ENCODE results near the gene ABHD2. TPM values are rescaled to one million over a fixed set of nuclear protein-coding genes. Genes with fewer than 3 reads are reported as not detected.

ABHD2 gene
- total and polyA plus RNA-seq, 2 experiments from 2014 or later: 5.2 to 15.2 TPM

DNA sequence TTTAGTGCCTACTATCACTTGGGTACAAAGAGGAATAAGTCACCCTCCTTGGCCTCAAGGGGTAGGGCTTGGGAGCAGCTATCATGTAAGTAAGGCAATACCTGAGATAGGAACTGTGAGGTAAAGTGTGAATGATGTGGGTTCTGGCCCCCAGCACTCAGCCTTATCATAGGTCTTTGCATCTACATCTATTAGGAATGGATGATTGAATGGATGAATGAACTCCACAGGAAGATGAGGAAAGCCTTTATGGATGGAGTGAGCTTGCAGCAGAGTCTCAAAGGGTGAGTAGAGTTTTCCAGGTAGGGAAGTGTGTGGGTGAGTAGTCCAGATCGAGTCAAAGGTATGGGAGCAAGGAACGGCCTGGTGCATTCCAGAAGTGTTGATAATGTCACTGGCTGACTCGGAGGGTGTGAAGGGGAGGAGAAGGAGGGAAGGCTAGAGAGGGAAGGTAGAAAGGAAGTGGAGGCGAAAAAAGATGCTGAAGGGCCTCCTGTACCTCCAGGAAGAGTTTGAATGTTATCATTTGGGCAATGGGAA lies 13.1 kb upstream of the ABHD2 start (continued):
- TF ChIP-seq ZNF462 (CRISPR knock-in tag; IDR thresholded peaks at IDR 0.05) (no peak), ZNF331 (CRISPR knock-in tag; IDR thresholded peaks at IDR 0.05; ENCODE audit: low read depth) (no peak)

DNA sequence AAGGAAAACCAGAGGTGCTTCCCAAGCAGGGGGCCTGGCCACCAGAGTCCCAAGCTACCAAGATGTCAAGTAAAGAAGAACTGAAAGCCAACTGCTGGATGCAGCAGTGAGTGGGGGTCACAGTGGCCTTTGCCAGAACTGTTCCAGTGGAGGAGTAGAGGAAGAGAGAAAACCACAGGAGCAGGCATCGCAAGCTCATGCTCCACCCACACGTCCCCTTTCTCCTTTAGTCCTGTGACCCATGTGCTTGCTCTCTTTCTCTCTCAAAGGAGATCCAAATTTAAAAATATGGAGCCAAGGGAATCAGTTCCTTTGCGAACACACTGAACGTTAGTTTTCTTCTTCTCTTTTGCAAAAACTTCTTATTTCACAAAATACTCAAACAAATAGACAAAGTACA lies 12.4 kb upstream of the ABHD2 start:
- no peaks in the 10 kb centered on the region for H3F3A ChIP-seq (replicated peaks; ENCODE audit: low read depth)
- H3K4me1 Mint-ChIP-seq: peaks cover 19% of the 10 kb centered on the region
- H3K36me3 ChIP-seq (ENCODE audit: insufficient read depth): no peaks in the 10 kb centered on the region; the same call in 1 of the 2 replicates
- no peak for DNase-seq (ENCODE audit: low spot score)
- H3K4me3 ChIP-seq: no peak overlapping the region
- H3K27me3 ChIP-seq (ENCODE audit: insufficient read depth): no peaks in the 10 kb centered on the region
- H3K4me2 ChIP-seq: no peak overlapping the region
- H3K4me3 Mint-ChIP-seq: no peak overlapping the region
- H3K27ac Mint-ChIP-seq: no peak overlapping the region
- H3K36me3 Mint-ChIP-seq (ENCODE audit: low read depth): no peaks in the 10 kb centered on the region
- H3K27me3 Mint-ChIP-seq (ENCODE audit: insufficient read depth, low read depth, poor library complexity): peaks cover 4% of the 10 kb centered on the region
- no peaks in the 10 kb centered on the region for H3K79me2 ChIP-seq (replicated peaks; ENCODE audit: insufficient read depth)
- no peaks in the 10 kb centered on the region for H4K20me1 ChIP-seq (replicated peaks; ENCODE audit: insufficient read depth)
- peaks cover 5% of the 10 kb centered on the region; the same call in 1 of the 3 replicates for H3K9me3 Mint-ChIP-seq
- no peaks in the 10 kb centered on the region for H3K9me2 ChIP-seq (ENCODE audit: insufficient read depth)
- no peak for ATAC-seq
- H3K27ac ChIP-seq (ENCODE audit: low read depth): no peak overlapping the region
- H3K4me1 ChIP-seq (ENCODE audit: insufficient read depth): peaks cover 17% of the 10 kb centered on the region
- H2AFZ ChIP-seq: no peak overlapping the region
- TF ChIP-seq, protein P1, sequence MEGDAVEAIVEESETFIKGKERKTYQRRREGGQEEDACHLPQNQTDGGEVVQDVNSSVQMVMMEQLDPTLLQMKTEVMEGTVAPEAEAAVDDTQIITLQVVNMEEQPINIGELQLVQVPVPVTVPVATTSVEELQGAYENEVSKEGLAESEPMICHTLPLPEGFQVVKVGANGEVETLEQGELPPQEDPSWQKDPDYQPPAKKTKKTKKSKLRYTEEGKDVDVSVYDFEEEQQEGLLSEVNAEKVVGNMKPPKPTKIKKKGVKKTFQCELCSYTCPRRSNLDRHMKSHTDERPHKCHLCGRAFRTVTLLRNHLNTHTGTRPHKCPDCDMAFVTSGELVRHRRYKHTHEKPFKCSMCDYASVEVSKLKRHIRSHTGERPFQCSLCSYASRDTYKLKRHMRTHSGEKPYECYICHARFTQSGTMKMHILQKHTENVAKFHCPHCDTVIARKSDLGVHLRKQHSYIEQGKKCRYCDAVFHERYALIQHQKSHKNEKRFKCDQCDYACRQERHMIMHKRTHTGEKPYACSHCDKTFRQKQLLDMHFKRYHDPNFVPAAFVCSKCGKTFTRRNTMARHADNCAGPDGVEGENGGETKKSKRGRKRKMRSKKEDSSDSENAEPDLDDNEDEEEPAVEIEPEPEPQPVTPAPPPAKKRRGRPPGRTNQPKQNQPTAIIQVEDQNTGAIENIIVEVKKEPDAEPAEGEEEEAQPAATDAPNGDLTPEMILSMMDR (conservative IDR thresholded peaks at IDR 0.05; ENCODE audit: low read depth in 2 of 2): no peak
- TF ChIP-seq CREB1 (CRISPR knock-in tag; IDR thresholded peaks at IDR 0.05; ENCODE audit: low read depth) (no peak), ETS1 (IDR thresholded peaks at IDR 0.05) (no peak), ZNF331 (CRISPR knock-in tag; IDR thresholded peaks at IDR 0.05; ENCODE audit: low read depth) (no peak), REST (IDR thresholded peaks at IDR 0.05; ENCODE audit: unreplicated experiment) (no peak)

Data from GM23338 (cell line).